ENCODE results near the gene KCNJ5.
A peak's percentile ranks its signal among the peaks of the same experiment; 100 is the strongest.

KCNJ5 gene

DNA sequence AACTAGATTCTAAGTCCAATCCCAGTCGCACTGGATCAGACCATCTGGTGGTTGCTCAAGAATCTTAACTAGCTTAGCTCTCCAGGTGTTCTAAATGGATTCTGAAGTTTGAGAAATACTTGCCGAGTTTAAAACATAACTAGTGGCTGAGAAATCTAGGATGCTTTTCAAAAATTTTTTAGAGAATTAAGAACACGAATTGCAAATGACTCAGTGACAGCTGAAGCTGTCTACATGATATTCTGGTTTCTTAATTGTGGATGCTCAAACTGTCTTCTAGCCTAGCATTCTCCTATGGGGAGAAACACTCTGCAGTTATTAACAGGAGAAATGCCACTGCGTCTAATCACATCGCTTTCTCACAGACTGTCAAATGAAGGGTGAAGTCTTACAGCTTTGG is 71.7 kb downstream of the KCNJ5 start:
- no peak for DNase-seq

DNA sequence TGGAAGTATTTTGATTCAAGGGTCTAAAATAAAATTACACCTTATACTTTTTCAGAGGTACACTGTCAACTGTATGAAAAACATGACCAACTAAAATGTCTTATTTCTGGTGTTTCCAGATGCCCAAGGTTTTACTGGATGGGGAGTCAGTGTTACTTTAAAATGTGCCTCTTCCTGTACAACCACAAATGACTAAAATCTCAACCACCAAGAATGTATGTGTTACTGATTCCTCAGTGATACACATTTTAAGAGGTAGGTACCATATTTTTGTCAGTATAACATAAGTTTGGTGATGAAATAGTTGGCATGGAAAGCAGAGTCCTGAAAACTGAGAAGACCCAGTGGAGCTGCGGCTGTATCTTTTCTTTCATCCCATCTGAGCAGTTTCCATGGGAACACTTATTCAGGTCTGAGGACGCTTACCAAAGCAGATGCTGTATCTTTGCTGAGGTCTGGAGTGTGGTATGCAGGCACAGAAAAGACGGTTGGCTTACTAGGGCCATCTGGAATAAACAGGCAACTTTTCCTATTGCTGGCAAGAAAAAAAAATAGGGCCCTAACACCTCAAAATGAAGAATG is 72.7 kb downstream of the KCNJ5 start:
- no peak for DNase-seq

DNA sequence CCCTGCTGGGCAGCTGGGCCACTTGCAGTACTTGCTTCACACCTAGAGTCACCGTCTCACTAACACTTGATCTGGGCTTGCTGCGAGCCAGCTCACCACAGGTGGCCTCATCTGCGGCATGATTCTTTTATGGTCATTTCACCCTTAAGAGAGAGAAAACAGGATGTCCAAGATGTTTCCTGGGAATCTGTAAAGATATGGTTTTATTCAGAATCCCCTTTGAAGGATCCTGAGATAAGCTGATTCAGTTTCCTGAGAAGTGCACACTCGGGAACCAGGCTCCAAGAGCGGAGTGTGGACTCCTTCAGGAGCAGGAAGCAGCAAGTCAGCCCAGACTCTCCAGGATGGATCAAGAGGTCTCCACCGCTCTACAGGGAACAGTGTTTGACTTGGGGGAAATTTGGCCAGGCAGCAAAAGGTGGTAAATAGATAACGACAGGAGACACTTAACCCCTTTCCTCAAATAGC is 73.3 kb downstream of the KCNJ5 start:
- no peak for DNase-seq

DNA sequence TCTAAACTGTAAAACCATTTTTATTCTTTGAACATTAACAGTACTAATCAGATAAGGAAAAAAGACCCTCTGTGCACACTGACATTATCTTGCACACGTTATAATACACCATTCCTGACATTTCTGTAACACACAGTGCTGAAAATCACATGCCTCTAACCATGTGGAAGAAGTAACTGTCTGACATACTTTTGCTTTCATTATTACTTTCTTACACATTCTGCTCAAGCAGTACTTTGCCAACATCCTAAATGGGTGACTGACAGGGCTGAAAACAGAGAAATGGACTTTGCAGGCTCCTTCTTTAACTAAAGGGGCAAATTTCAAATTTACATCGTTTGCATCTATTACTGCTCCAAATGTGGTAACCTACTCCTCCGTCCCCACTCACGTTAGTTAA is 74.3 kb downstream of the KCNJ5 start:
- peak; percentile 27 to 38 (median 36) for DNase-seq

DNA sequence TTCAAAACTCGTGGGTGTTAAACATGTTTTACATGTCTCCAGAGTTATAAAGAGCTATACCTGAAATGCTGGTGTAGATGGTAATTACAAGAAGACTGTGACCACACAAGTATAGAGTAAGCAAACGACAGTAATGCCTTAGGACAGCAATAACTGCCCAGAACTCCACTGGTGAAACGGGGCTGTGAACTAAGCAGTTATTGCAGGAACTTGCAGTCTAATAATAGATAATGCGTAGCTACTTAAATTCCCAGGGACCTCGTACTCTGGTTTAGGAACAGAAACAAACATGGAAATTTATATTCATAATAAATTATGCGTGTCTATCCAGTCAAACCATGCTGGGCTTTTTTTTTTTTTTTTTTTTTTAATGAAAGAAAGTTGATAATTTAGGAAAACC is 76.4 kb downstream of the KCNJ5 start:
- DNase-seq, result no peak

DNA sequence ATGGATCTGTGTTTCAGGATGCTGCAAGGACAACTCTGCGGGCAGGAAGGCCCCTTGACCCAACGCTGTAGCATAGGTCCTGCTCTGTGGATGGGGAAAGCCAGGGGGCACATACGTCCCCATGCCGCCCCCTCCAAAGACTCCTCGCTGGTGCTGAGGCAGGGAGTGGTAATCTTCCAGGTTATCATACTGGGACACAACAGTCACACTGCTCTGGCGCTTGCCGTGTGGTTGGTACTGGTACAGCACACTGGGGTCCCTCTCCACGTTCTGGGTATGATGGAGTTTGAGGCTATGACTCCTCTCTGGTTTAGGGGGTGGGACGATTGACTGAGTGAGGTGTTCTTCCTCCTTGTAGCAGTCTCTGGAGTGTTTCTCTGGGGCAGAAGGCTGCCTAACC is 77.8 kb downstream of the KCNJ5 start:
- no peak for DNase-seq
